Mesodermal cell (in vitro differentiated cells): ENCODE measurements around the gene MAP1LC3B.
A peak's percentile ranks its signal among the peaks of the same experiment; 100 is the strongest.

Experiments used
- H3K27ac ChIP-seq: 2 replicates; pipeline ENCODE4 v1.7.0; 2013; ENCODE audit warnings: mild to moderate bottlenecking, low read depth, low read length, moderate library complexity; ENCODE audit not compliant: severe bottlenecking
- H3K36me3 ChIP-seq: 2 replicates; pipeline ENCODE4 v1.7.1; 2013; ENCODE audit warnings: mild to moderate bottlenecking, low read length, moderate library complexity; ENCODE audit not compliant: control insufficient read depth, insufficient read depth
- H3K4me1 ChIP-seq: one replicate; pipeline ENCODE4 v1.7.1; 2013; ENCODE audit warnings: mild to moderate bottlenecking, low read length; ENCODE audit not compliant: insufficient read depth, control insufficient read depth, poor library complexity, severe bottlenecking
- H3K4me3 ChIP-seq: 2 replicates; pipeline ENCODE4 v1.7.0; 2013; ENCODE audit warnings: low read length, control low read depth, mild to moderate bottlenecking; ENCODE audit not compliant: insufficient read depth, poor library complexity, severe bottlenecking; ENCODE audit errors: extremely low read depth
- H3K9me3 ChIP-seq: 2 replicates; pipeline ENCODE4 v1.7.1; 2013; ENCODE audit warnings: mild to moderate bottlenecking, low read length, moderate library complexity; ENCODE audit not compliant: control insufficient read depth
- WGBS, 2 experiments: methylation state at CpG; one replicate each; pipeline ENCODE4 v1.1.5; 2013; ENCODE audit warnings: missing lambda C conversion rate in 2 of 2; ENCODE audit not compliant: insufficient coverage in 2 of 2; 5-methylcytosine and 5-hydroxymethylcytosine counted together

Gene MAP1LC3B

DNA sequence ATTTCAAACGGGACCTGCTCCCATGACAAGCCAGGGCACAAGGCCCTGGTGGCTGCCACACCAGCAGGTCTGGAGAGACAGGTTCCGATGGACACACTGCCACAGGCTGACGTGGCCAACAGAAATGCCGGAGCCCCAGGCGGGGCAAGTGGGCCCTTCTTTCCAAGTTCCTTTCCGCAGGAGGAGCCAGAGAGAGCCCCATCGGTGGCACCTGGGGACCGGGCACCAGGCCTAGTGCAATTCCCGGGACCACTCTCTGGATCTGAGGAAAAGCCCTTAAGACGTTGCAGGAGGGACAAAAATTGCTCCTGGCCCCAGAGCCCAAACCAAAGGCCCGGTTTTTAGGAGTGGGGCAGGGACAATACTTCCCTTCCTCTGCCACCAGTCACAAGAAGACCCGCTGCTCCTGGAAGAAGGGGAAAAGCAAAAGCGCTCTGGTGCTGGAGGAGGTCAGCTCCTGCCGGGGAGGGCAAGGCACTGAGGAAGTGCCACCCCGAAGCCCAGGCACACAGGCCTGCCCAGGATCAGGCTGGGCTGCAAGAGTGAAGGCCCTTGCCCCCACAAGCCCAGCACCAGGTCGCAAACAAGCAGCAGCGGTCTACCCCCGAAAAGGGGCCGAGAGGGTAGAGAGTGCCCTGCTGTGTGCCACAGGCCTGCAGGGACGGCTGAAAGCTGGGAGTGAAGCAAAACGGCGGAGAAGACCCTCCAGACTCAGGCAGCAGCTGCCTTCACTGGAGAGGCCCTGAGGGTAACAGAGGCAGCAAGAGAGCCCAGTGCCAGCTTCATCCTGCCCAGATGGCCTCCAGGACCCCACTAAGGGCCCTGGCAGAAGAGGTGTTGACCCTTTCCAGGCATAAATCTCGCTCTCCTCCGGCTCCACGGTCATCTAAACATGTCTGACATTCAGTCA, 29.1 kb downstream of the MAP1LC3B start:
- Histone ChIP-seq H3K36me3 (peaks cover 81% of the 10 kb centered on the region), H3K4me3 (no peak overlapping the region), H3K4me1 (no peaks in the 10 kb centered on the region), H3K9me3 (no peaks in the 10 kb centered on the region), H3K27ac (no peak overlapping the region)
- WGBS, 2 experiments, result 96% methylated on average over 20 to 21 of the region's 25 CpGs

DNA sequence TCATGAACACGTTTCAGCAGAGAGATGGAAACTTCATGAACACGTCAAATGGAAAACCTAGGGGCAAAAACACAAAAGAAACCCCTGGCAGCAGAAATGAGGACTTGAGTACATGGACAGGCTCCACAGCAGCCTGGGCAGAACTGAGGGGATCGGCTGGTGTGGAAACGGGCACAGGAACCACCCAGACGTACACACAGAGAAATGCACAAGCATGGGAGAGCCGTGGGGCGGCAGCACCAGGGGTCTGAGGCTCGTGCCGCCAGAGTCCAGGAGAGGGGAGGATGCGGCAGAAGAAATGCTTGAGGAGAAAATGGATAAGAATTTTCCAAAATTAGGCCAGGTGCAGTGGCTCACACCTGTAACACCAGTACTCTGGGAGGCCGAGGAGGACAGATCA, 30.0 kb downstream of the MAP1LC3B start:
- no peaks in the 10 kb centered on the region for H3K4me1 ChIP-seq
- no peak overlapping the region for H3K4me3 ChIP-seq
- H3K27ac ChIP-seq, result no peak overlapping the region
- WGBS, 2 experiments, result 96 to 99% methylated on average over 10 to 11 of the region's 11 CpGs
- H3K9me3 ChIP-seq, result no peaks in the 10 kb centered on the region
- peaks cover 72% of the 10 kb centered on the region for H3K36me3 ChIP-seq

GRCh38 chr16:87423429-87423828, 31.3 kb downstream of the MAP1LC3B start:
- Histone ChIP-seq H3K36me3 (peaks cover 67% of the 10 kb centered on the region), H3K4me1 (no peaks in the 10 kb centered on the region), H3K27ac (no peak overlapping the region), H3K4me3 (no peak overlapping the region), H3K9me3 (no peaks in the 10 kb centered on the region)
- 93 to 94% methylated on average over 10 to 12 of the region's 15 CpGs for WGBS, 2 experiments

- Histone ChIP-seq H3K36me3 (peaks cover 70% of the 10 kb centered on the region), H3K4me1 (no peaks in the 10 kb centered on the region), H3K9me3 (no peaks in the 10 kb centered on the region), H3K4me3 (no peak overlapping the region), H3K27ac (no peak overlapping the region)
- 82 to 97% methylated on average over 10 of the region's 12 CpGs for WGBS, 2 experiments
These were observed 32.1 kb downstream of the MAP1LC3B start for GRCh38 chr16:87424266-87424665.

DNA sequence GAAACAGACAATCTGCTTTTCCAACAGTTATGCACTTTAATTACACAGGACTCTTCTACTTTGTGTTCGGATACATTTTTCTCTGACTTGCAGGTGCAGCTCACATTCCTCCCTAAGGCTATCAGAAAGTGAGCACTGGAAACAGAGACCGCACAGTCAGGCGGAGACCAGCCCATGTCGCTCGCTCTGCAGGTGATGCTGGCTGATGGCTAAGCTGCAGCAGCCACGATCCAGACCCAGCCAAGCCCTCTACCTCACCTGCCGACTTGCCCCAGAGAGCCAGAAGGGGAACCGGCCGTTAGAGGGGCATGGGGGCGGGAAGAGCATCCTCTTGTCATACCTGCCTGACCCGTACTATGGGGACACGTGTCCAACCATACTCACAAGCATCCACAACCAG, 33.8 kb downstream of the MAP1LC3B start:
- Histone ChIP-seq H3K36me3 (peaks cover 68% of the 10 kb centered on the region), H3K4me3 (no peak overlapping the region), H3K4me1 (no peaks in the 10 kb centered on the region), H3K27ac (no peak overlapping the region), H3K9me3 (no peaks in the 10 kb centered on the region)
- 92 to 100% methylated on average over 3 to 11 of the region's 12 CpGs for WGBS, 2 experiments

- H3K4me3 ChIP-seq, result no peak overlapping the region
- 79 to 86% methylated on average over 11 to 16 of the region's 18 CpGs for WGBS, 2 experiments
- peaks cover 65% of the 10 kb centered on the region for H3K36me3 ChIP-seq
- no peak overlapping the region for H3K27ac ChIP-seq
- H3K9me3 ChIP-seq, result no peaks in the 10 kb centered on the region
- no peaks in the 10 kb centered on the region for H3K4me1 ChIP-seq
These were observed 34.5 kb downstream of the MAP1LC3B start for GRCh38 chr16:87426423-87427215.

- H3K9me3 ChIP-seq, result no peaks in the 10 kb centered on the region
- peak overlapping the region; percentile 45 for H3K27ac ChIP-seq
- H3K4me1 ChIP-seq, result peaks cover 19% of the 10 kb centered on the region
- peaks cover 36% of the 10 kb centered on the region for H3K36me3 ChIP-seq
- H3K4me3 ChIP-seq, result no peak overlapping the region
- WGBS, 2 experiments, result 91 to 100% methylated on average over 4 to 5 of the region's 7 CpGs
These were observed 39.8 kb downstream of the MAP1LC3B start for GRCh38 chr16:87431926-87432325.

DNA sequence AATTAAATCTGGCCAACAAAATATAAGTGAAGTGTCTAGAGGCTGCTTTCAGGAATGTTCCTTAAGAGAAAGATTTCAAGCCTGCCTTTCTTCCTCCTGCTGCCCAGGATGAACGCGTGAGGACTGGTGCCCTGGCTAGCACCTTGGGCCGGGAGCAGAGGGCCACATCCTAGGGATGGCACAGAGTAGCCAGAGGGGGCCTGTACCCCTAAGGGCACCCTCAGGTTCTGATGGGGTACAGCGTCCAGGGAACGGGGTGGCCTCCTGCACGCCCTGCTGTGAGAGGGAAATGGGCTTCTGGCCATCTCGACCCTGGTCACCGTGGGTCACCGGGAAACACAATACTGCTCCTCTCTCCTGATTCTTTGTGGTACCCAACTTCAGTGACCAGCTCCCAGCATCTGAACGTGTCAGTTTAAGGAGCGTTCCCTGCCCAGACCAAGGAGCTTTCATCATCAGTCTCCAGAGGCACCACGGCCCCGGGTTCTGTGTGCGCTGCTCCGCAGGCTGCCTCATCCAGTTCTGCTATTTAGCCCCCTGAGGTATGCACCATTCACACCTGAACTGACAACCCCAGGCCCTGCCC, 40.3 kb downstream of the MAP1LC3B start:
- Histone ChIP-seq H3K36me3 (peaks cover 36% of the 10 kb centered on the region), H3K9me3 (no peaks in the 10 kb centered on the region), H3K27ac (peak overlapping the region; percentile 45), H3K4me3 (no peak overlapping the region), H3K4me1 (peaks cover 19% of the 10 kb centered on the region)
- 94 to 95% methylated on average over 13 of the region's 15 CpGs for WGBS, 2 experiments

- peaks cover 19% of the 10 kb centered on the region for H3K4me1 ChIP-seq
- peaks cover 21% of the 10 kb centered on the region for H3K36me3 ChIP-seq
- H3K9me3 ChIP-seq, result no peaks in the 10 kb centered on the region
- no peak overlapping the region for H3K4me3 ChIP-seq
- 95 to 97% methylated on average over 17 to 21 of the region's 22 CpGs for WGBS, 2 experiments
- no peak overlapping the region for H3K27ac ChIP-seq
These were observed 42.1 kb downstream of the MAP1LC3B start for GRCh38 chr16:87434146-87434667.

DNA sequence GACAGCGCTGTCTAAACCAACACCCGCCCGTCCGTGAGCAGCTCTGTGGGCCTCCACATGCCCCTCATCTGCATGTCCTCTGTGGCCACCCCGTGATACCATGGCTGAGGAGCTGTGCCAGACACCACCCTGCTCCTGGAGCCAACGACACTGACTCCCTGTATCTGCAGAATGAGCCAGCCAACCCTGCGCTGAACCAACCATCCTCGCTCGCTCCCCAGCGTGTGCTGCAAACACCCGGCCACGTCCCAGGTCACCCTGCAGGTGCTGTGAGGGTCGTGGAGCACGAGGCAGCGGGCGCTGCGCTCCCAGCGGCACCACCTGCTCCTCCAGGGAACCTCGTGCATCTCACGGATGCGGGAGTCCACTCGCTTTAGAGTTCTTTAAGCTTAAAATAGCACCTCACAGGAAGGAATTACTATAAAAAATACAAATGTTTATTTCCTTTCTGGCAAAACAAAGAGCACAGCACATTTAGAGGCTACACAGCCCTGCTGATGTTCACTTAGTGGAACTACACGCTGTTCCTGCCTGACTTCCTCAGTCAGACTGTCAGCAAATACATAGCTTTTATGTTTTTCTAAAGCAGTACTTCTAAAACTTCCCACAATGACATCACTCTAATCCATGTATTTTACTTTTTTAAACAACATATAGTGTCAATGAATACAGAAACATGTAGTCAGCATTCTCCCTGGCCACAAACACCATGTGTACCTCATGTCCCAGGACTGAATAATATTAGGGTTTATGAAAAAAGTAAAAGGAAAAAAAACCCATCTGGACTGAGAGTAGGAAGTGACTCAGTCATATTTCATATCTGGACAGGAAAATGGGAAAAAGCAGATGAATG, 43.5 kb downstream of the MAP1LC3B start:
- Histone ChIP-seq H3K27ac (peak overlapping the region; percentile 6), H3K9me3 (no peaks in the 10 kb centered on the region), H3K4me1 (peaks cover 19% of the 10 kb centered on the region), H3K4me3 (no peak overlapping the region), H3K36me3 (peaks cover 10% of the 10 kb centered on the region)
- 97 to 100% methylated on average over 13 to 21 of the region's 23 CpGs for WGBS, 2 experiments
